NAMALWA (cell line): ENCODE results near the gene HIVEP3.

Experiments used
- DNase-seq: peaks from one replicate; pipeline ENCODE4 v3.0.0-alpha.2; 2015; ENCODE audit warnings: low spot score

Gene HIVEP3

GRCh38 chr1:41682845-41683625 lies 235.7 kb downstream of the HIVEP3 start:
- no peak for DNase-seq

- DNase-seq = no peak
Observed at GRCh38 chr1:41682149-41682548, 236.6 kb downstream of the HIVEP3 start.

- no peak for DNase-seq
Observed at GRCh38 chr1:41681331-41682098, 237.2 kb downstream of the HIVEP3 start.

- no peak for DNase-seq
Observed at GRCh38 chr1:41679994-41680393, 238.7 kb downstream of the HIVEP3 start.

GRCh38 chr1:41679531-41679930 lies 239.2 kb downstream of the HIVEP3 start:
- no peak for DNase-seq

GRCh38 chr1:41678111-41678878 lies 240.4 kb downstream of the HIVEP3 start:
- DNase-seq = no peak

- DNase-seq = no peak
Observed at GRCh38 chr1:41677620-41678019, 241.1 kb downstream of the HIVEP3 start.

- no peak for DNase-seq
Observed at GRCh38 chr1:41675401-41675800, 243.3 kb downstream of the HIVEP3 start.

GRCh38 chr1:41674522-41674921 lies 244.2 kb downstream of the HIVEP3 start:
- no peak for DNase-seq

GRCh38 chr1:41673806-41674205 lies 244.9 kb downstream of the HIVEP3 start:
- DNase-seq = peak; percentile 73

- DNase-seq = peak; percentile 71
Observed at GRCh38 chr1:41673378-41673777, 245.3 kb downstream of the HIVEP3 start.

GRCh38 chr1:41672641-41673361 lies 245.9 kb downstream of the HIVEP3 start:
- peak; percentile 28 for DNase-seq

GRCh38 chr1:41672173-41672572 lies 246.5 kb downstream of the HIVEP3 start:
- no peak for DNase-seq

GRCh38 chr1:41671116-41671755 lies 247.5 kb downstream of the HIVEP3 start:
- DNase-seq = no peak

- no peak for DNase-seq
Observed at GRCh38 chr1:41670217-41670957, 248.3 kb downstream of the HIVEP3 start.

GRCh38 chr1:41668967-41669366 lies 249.8 kb downstream of the HIVEP3 start:
- no peak for DNase-seq

GRCh38 chr1:41668054-41668660 lies 250.6 kb downstream of the HIVEP3 start:
- no peak for DNase-seq

- peak; percentile 66 for DNase-seq
Observed at GRCh38 chr1:41666981-41667631, 251.6 kb downstream of the HIVEP3 start.
